HEK293T (cell line): ENCODE measurements around the gene SLC9A7.

ENCODE experiments used
- FOXA1 ChIP-seq: fragments of 450-650 bp; IDR thresholded peaks from 2 replicates; pipeline ENCODE4 v1.6.1; 2016; ENCODE audit warnings: mild to moderate bottlenecking
- SP1 ChIP-seq: fragments of 450-650 bp; IDR thresholded peaks from 2 replicates; pipeline ENCODE4 v1.6.1; 2017
- SUZ12 ChIP-seq: fragments of 450-650 bp; IDR thresholded peaks from 2 replicates; pipeline ENCODE4 v1.6.1; 2016; ENCODE audit warnings: mild to moderate bottlenecking

DNA sequence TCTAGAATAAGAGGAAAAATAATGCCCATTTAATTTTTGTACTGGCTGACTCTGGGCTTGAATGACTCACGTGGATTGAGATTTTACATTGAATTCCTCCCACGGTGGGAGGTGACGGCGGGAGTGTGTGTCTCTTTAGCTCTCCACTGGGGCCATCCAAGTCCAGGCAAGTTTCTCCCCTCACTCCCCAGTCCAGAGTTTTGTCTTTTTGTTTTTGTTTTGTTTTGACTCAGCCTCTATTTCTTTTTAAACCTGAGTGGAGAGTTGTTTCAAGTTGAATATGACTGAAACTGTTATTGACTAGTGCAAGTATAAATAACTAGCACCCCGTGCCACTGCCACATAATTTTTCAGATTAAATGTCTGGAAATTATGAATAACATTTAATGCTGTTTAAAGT lies 171.8 kb downstream of the SLC9A7 start:
- TF ChIP-seq SUZ12 (no peak), SP1 (no peak), FOXA1 (no peak)
